Measurements from ENCODE around the gene TSPAN19.

The TSPAN19 gene

DNA sequence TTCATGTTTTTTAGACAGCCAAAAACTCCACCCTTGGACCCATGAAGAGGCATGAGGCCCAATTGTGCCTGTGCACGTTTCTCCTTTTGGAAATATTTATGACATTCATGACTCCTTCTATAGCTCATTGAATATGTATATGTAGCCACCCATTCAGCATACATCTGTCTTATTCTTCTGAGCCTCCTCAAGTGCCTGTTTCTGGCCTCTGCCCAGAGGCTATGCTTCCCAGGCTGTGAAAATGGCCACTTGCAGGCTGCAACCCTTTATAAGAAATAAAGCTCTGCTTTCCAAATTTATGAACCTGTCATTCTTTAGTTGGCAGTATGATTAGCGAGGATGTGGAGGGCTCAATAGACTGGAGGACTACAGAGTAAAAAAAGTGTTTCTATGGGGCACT lies 35.3 kb downstream of the TSPAN19 start:
- no peaks in the 10 kb centered on the region for H3K79me2 ChIP-seq (ENCODE audit: control insufficient read depth, insufficient read depth, low read length)
- H3K23ac ChIP-seq (ENCODE audit: low read length), result no peak overlapping the region
- no peak overlapping the region for H3K56ac ChIP-seq (ENCODE audit: low read length)
- no peak overlapping the region for H3K4me2 ChIP-seq (ENCODE audit: low read length)
- H2BK120ac ChIP-seq (ENCODE audit: low read depth, low read length), result no peak overlapping the region
- H3K9ac ChIP-seq (ENCODE audit: low read length), result no peak overlapping the region
- H4K8ac ChIP-seq (ENCODE audit: low read depth, low read length), result no peak overlapping the region
- no peaks in the 10 kb centered on the region for H3K36me3 ChIP-seq (ENCODE audit: control insufficient read depth, insufficient read depth, low read length)
- WGBS (ENCODE audit: extremely low coverage, insufficient coverage, low lambda C conversion rate), result no CpG with 5 or more reads among the region's 2 CpGs
- no peak overlapping the region for H3K27ac ChIP-seq (ENCODE audit: low read depth, low read length)
- H3K79me1 ChIP-seq (ENCODE audit: low read length), result no peaks in the 10 kb centered on the region
- H2BK5ac ChIP-seq (ENCODE audit: low read length), result no peak overlapping the region
- H3K4me1 ChIP-seq (ENCODE audit: control insufficient read depth, low read depth, low read length), result no peaks in the 10 kb centered on the region
- no peak overlapping the region for H4K5ac ChIP-seq (ENCODE audit: low read length)
- H3K18ac ChIP-seq (ENCODE audit: low read length), result no peak overlapping the region
- no peak overlapping the region for H2BK15ac ChIP-seq (replicated peaks; ENCODE audit: low read depth)
- no peak overlapping the region for H3K4me3 ChIP-seq (ENCODE audit: low read length)
- no peak for DNase-seq
- H3K4ac ChIP-seq (ENCODE audit: low read depth, low read length), result peak overlapping the region; percentile 16
- no peaks in the 10 kb centered on the region for H3K27me3 ChIP-seq (ENCODE audit: insufficient read depth, low read length, poor library complexity)
- H2AK5ac ChIP-seq (ENCODE audit: low read length), result no peak overlapping the region

DNA sequence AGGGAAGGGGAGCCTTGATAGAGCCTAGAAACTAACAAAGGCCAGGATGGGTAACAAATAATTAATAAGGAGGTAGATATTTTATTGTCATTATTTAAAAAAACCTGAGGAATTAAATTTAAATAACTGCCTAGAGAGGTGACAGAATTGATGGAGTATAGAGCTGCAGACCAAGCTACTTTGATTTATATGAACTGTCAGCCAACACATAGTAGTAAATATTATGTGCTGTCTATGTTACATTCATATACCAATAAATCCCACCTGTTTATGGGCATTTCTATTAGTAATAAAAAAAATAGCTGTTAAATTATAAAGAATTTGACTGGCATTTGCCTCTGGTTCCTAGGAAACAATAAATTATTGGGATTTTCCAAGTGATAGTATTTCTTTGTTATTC lies 37.7 kb downstream of the TSPAN19 start:
- DNase-seq, result no peak

DNA sequence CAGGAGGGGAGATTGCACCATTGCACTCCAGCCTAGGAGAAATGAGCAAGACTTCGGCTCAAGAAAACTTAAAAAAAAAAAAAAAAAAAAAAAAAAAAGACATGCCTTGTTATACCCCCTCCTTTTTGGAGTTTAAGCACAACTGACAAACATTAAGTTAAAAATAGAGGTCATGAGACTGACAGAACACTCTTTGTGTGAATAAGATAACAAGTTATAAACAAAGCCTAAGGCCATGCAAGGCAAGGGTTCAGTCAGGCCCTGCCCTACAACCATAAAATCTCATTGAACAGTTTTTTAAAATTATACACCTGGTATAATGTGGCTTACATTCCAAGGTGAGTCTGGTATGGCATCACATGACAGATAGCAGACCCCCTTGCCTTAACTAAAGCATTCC lies 39.3 kb downstream of the TSPAN19 start:
- no peak overlapping the region for H3K23ac ChIP-seq (ENCODE audit: low read length)
- no peaks in the 10 kb centered on the region for H3K27me3 ChIP-seq (ENCODE audit: insufficient read depth, low read length, poor library complexity)
- no peaks in the 10 kb centered on the region for H3K79me2 ChIP-seq (ENCODE audit: control insufficient read depth, insufficient read depth, low read length)
- WGBS (ENCODE audit: extremely low coverage, insufficient coverage, low lambda C conversion rate), result no CpG with 5 or more reads among the region's 1 CpG
- H3K18ac ChIP-seq (ENCODE audit: low read length), result no peak overlapping the region
- H4K8ac ChIP-seq (ENCODE audit: low read depth, low read length), result no peak overlapping the region
- no peaks in the 10 kb centered on the region for H3K4me1 ChIP-seq (ENCODE audit: control insufficient read depth, low read depth, low read length)
- no peak overlapping the region for H3K4me3 ChIP-seq (ENCODE audit: low read length)
- H3K9ac ChIP-seq (ENCODE audit: low read length), result no peak overlapping the region
- no peak overlapping the region for H2BK120ac ChIP-seq (ENCODE audit: low read depth, low read length)
- no peaks in the 10 kb centered on the region for H3K79me1 ChIP-seq (ENCODE audit: low read length)
- H2BK15ac ChIP-seq (replicated peaks; ENCODE audit: low read depth), result no peak overlapping the region
- no peak overlapping the region for H2BK5ac ChIP-seq (ENCODE audit: low read length)
- no peak for DNase-seq
- H3K4ac ChIP-seq (ENCODE audit: low read depth, low read length), result no peak overlapping the region
- no peak overlapping the region for H3K56ac ChIP-seq (ENCODE audit: low read length)
- H4K5ac ChIP-seq (ENCODE audit: low read length), result no peak overlapping the region
- H3K4me2 ChIP-seq (ENCODE audit: low read length), result no peak overlapping the region
- no peak overlapping the region for H3K27ac ChIP-seq (ENCODE audit: low read depth, low read length)
- H3K36me3 ChIP-seq (ENCODE audit: control insufficient read depth, insufficient read depth, low read length), result no peaks in the 10 kb centered on the region
- no peak overlapping the region for H2AK5ac ChIP-seq (ENCODE audit: low read length)

More for the DNA sequence above, 37.7 kb downstream of the TSPAN19 start:
- Histone ChIP-seq H2BK15ac (replicated peaks; ENCODE audit: low read depth) (no peak overlapping the region), H3K27ac (ENCODE audit: low read depth, low read length) (no peak overlapping the region), H3K27me3 (ENCODE audit: insufficient read depth, low read length, poor library complexity) (no peaks in the 10 kb centered on the region), H2AK5ac (ENCODE audit: low read length) (no peak overlapping the region), H3K4me2 (ENCODE audit: low read length) (no peak overlapping the region), H3K56ac (ENCODE audit: low read length) (no peak overlapping the region), H3K4me3 (ENCODE audit: low read length) (no peak overlapping the region), H3K9ac (ENCODE audit: low read length) (no peak overlapping the region), H3K4me1 (ENCODE audit: control insufficient read depth, low read depth, low read length) (no peaks in the 10 kb centered on the region), H3K23ac (ENCODE audit: low read length) (no peak overlapping the region), H3K18ac (ENCODE audit: low read length) (no peak overlapping the region), H3K4ac (ENCODE audit: low read depth, low read length) (no peak overlapping the region), H3K79me2 (ENCODE audit: control insufficient read depth, insufficient read depth, low read length) (no peaks in the 10 kb centered on the region), H4K5ac (ENCODE audit: low read length) (no peak overlapping the region), H4K8ac (ENCODE audit: low read depth, low read length) (no peak overlapping the region), H3K79me1 (ENCODE audit: low read length) (no peaks in the 10 kb centered on the region), H2BK120ac (ENCODE audit: low read depth, low read length) (no peak overlapping the region), H3K36me3 (ENCODE audit: control insufficient read depth, insufficient read depth, low read length) (no peaks in the 10 kb centered on the region), H2BK5ac (ENCODE audit: low read length) (no peak overlapping the region)

DNA sequence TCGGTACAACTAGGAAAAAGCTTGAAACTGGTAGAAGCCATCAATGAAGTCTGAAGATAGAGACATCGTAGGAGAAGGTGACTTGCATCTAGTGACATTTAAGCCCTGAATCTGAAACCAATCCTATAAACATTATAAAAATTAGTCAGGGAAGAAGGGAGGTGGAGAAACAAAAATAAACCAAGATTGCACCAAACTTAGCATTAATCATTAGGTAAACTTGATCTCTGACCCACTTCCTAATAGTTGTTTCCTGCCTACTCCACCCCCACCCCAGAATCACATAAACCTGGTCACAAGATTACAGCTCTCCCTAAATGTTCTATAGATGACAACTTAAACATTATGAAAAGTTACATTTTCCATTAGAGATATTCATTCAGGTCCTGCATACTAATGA lies 40.4 kb downstream of the TSPAN19 start:
- no peak for DNase-seq
- Histone ChIP-seq H3K23ac (ENCODE audit: low read length) (no peak overlapping the region), H3K4me3 (ENCODE audit: low read length) (no peak overlapping the region), H3K4me2 (ENCODE audit: low read length) (no peak overlapping the region), H4K8ac (ENCODE audit: low read depth, low read length) (no peak overlapping the region), H3K4me1 (ENCODE audit: control insufficient read depth, low read depth, low read length) (no peaks in the 10 kb centered on the region), H2BK5ac (ENCODE audit: low read length) (no peak overlapping the region), H3K79me1 (ENCODE audit: low read length) (no peaks in the 10 kb centered on the region), H3K27ac (ENCODE audit: low read depth, low read length) (no peak overlapping the region), H2BK15ac (replicated peaks; ENCODE audit: low read depth) (no peak overlapping the region), H3K56ac (ENCODE audit: low read length) (no peak overlapping the region), H4K5ac (ENCODE audit: low read length) (no peak overlapping the region), H3K4ac (ENCODE audit: low read depth, low read length) (no peak overlapping the region), H3K36me3 (ENCODE audit: control insufficient read depth, insufficient read depth, low read length) (no peaks in the 10 kb centered on the region), H3K79me2 (ENCODE audit: control insufficient read depth, insufficient read depth, low read length) (no peaks in the 10 kb centered on the region), H2AK5ac (ENCODE audit: low read length) (no peak overlapping the region), H3K9ac (ENCODE audit: low read length) (no peak overlapping the region), H3K27me3 (ENCODE audit: insufficient read depth, low read length, poor library complexity) (no peaks in the 10 kb centered on the region), H3K18ac (ENCODE audit: low read length) (no peak overlapping the region), H2BK120ac (ENCODE audit: low read depth, low read length) (no peak overlapping the region)
- WGBS (ENCODE audit: extremely low coverage, insufficient coverage, low lambda C conversion rate), result no CpG with 5 or more reads among the region's 2 CpGs

DNA sequence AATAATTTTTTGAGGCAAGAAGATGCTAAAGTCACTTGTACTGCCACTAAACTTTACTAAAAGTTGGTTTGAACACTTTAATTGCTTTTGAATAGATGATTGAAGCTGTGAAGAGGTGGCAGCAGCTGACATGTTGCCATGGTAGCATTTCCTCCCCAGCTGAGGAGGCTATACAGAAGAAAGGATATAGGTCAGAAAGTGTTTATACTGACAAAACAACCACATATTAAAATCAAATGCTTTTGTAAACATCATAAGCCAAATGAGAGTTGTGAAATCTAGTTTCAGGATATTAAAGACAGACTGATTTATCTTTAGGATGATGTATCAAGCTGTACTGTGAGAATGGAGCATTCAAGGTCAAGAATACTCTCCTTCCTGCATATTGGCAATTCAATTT lies 41.7 kb downstream of the TSPAN19 start:
- H3K23ac ChIP-seq (ENCODE audit: low read length), result no peak overlapping the region
- no peak overlapping the region for H4K5ac ChIP-seq (ENCODE audit: low read length)
- H2BK5ac ChIP-seq (ENCODE audit: low read length), result no peak overlapping the region
- no peaks in the 10 kb centered on the region for H3K27me3 ChIP-seq (ENCODE audit: insufficient read depth, low read length, poor library complexity)
- no peak overlapping the region for H3K56ac ChIP-seq (ENCODE audit: low read length)
- H4K8ac ChIP-seq (ENCODE audit: low read depth, low read length), result no peak overlapping the region
- H2BK15ac ChIP-seq (replicated peaks; ENCODE audit: low read depth), result no peak overlapping the region
- no peak overlapping the region for H3K9ac ChIP-seq (ENCODE audit: low read length)
- no peak overlapping the region for H3K4me2 ChIP-seq (ENCODE audit: low read length)
- H2BK120ac ChIP-seq (ENCODE audit: low read depth, low read length), result no peak overlapping the region
- H3K79me2 ChIP-seq (ENCODE audit: control insufficient read depth, insufficient read depth, low read length), result no peaks in the 10 kb centered on the region
- no peak overlapping the region for H2AK5ac ChIP-seq (ENCODE audit: low read length)
- no peak overlapping the region for H3K4ac ChIP-seq (ENCODE audit: low read depth, low read length)
- DNase-seq, result no peak
- H3K27ac ChIP-seq (ENCODE audit: low read depth, low read length), result no peak overlapping the region
- H3K4me3 ChIP-seq (ENCODE audit: low read length), result no peak overlapping the region
- H3K79me1 ChIP-seq (ENCODE audit: low read length), result no peaks in the 10 kb centered on the region
- H3K18ac ChIP-seq (ENCODE audit: low read length), result no peak overlapping the region
- H3K4me1 ChIP-seq (ENCODE audit: control insufficient read depth, low read depth, low read length), result no peaks in the 10 kb centered on the region
- no peaks in the 10 kb centered on the region for H3K36me3 ChIP-seq (ENCODE audit: control insufficient read depth, insufficient read depth, low read length)

DNA sequence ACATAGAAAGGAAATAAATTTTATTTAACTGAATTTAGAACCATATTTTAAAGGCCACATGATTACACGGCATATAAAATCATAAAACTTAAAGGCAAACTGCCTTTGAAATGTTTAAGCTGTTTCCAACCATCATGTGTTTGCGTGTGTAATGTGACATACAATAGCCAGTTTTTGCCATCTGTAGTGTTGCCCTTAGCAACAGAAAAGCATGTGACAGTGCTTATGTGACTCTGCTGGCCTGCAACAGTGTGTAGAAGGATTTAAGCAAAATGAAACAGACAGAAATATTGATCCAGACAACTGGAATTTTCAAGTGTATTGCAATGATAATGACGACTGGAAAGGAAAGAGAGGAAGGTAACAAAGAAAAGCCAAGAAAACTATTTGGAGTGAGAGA lies 49.5 kb downstream of the TSPAN19 start:
- no peaks in the 10 kb centered on the region for H3K79me2 ChIP-seq (ENCODE audit: control insufficient read depth, insufficient read depth, low read length)
- H3K27ac ChIP-seq (ENCODE audit: low read depth, low read length), result no peak overlapping the region
- H3K23ac ChIP-seq (ENCODE audit: low read length), result no peak overlapping the region
- no peak overlapping the region for H3K4ac ChIP-seq (ENCODE audit: low read depth, low read length)
- H2BK5ac ChIP-seq (ENCODE audit: low read length), result no peak overlapping the region
- no peak overlapping the region for H2AK5ac ChIP-seq (ENCODE audit: low read length)
- H3K27me3 ChIP-seq (ENCODE audit: insufficient read depth, low read length, poor library complexity), result no peaks in the 10 kb centered on the region
- no peak overlapping the region for H4K5ac ChIP-seq (ENCODE audit: low read length)
- no peaks in the 10 kb centered on the region for H3K79me1 ChIP-seq (ENCODE audit: low read length)
- no peak overlapping the region for H3K56ac ChIP-seq (ENCODE audit: low read length)
- no peak overlapping the region for H4K8ac ChIP-seq (ENCODE audit: low read depth, low read length)
- no peak overlapping the region for H2BK15ac ChIP-seq (replicated peaks; ENCODE audit: low read depth)
- no peak overlapping the region for H3K18ac ChIP-seq (ENCODE audit: low read length)
- DNase-seq, result no peak
- no peaks in the 10 kb centered on the region for H3K36me3 ChIP-seq (ENCODE audit: control insufficient read depth, insufficient read depth, low read length)
- H3K4me1 ChIP-seq (ENCODE audit: control insufficient read depth, low read depth, low read length), result no peaks in the 10 kb centered on the region
- H3K4me3 ChIP-seq (ENCODE audit: low read length), result no peak overlapping the region
- WGBS (ENCODE audit: extremely low coverage, insufficient coverage, low lambda C conversion rate), result no CpG with 5 or more reads among the region's 3 CpGs
- H3K4me2 ChIP-seq (ENCODE audit: low read length), result no peak overlapping the region
- H3K9ac ChIP-seq (ENCODE audit: low read length), result no peak overlapping the region
- no peak overlapping the region for H2BK120ac ChIP-seq (ENCODE audit: low read depth, low read length)

Data from mesendoderm (in vitro differentiated cells).